HCT116 (cell line): ENCODE measurements around the gene AGAP1.

Source experiments
- CEBPB ChIP-seq: IDR thresholded peaks from 2 replicates; pipeline ENCODE4 v1.6.1; 2012; ENCODE audit warnings: low read depth
- EZH2 ChIP-seq: fragments of 200-600 bp; sonication (generic); IDR thresholded peaks from 2 replicates; pipeline ENCODE4 v1.6.1; 2017; ENCODE audit warnings: antibody characterized with exemption, mixed run types
- MAX ChIP-seq: IDR thresholded peaks from 2 replicates; pipeline ENCODE4 v1.6.1; 2012
- SP1 ChIP-seq: IDR thresholded peaks from 2 replicates; pipeline ENCODE4 v1.6.1; 2012; ENCODE audit warnings: low read depth
- TF ChIP-seq, protein P1 (sequence below), 3 experiments: fragments of 200-600 bp in 1 of 3; sonication (generic) in 1 of 3; IDR thresholded peaks in 2 of 3; conservative IDR thresholded peaks in 1 of 3; 2 replicates each; pipeline ENCODE4 v1.5.1; 2012 to 2017; ENCODE audit warnings: low read depth in 2 of 3, low read length in 2 of 3, antibody characterized with exemption in 1 of 3, borderline replicate concordance in 1 of 3, control low read depth in 1 of 3, mild to moderate bottlenecking in 1 of 3, mixed read lengths in 1 of 3, mixed run types in 1 of 3, moderate library complexity in 1 of 3; ENCODE audit not compliant: insufficient read depth in 1 of 3

- TF ChIP-seq, protein P1, sequence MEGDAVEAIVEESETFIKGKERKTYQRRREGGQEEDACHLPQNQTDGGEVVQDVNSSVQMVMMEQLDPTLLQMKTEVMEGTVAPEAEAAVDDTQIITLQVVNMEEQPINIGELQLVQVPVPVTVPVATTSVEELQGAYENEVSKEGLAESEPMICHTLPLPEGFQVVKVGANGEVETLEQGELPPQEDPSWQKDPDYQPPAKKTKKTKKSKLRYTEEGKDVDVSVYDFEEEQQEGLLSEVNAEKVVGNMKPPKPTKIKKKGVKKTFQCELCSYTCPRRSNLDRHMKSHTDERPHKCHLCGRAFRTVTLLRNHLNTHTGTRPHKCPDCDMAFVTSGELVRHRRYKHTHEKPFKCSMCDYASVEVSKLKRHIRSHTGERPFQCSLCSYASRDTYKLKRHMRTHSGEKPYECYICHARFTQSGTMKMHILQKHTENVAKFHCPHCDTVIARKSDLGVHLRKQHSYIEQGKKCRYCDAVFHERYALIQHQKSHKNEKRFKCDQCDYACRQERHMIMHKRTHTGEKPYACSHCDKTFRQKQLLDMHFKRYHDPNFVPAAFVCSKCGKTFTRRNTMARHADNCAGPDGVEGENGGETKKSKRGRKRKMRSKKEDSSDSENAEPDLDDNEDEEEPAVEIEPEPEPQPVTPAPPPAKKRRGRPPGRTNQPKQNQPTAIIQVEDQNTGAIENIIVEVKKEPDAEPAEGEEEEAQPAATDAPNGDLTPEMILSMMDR (IDR thresholded peaks at IDR 0.05 in 2 of 3, conservative IDR thresholded peaks at IDR 0.05 in 1 of 3; ENCODE audit: borderline replicate concordance in 1 of 3, insufficient read depth in 1 of 3, low read depth in 2 of 3, low read length in 2 of 3), result no peak
- TF ChIP-seq EZH2, result no peak
- TF ChIP-seq MAX, result no peak
- TF ChIP-seq SP1, result no peak
- TF ChIP-seq CEBPB, result no peak
These were observed 64.1 kb downstream of the AGAP1 start for GRCh38 chr2:235557903-235558302.
